Measurements from ENCODE around the gene SLC25A23. TPM values are rescaled to one million over a fixed set of nuclear protein-coding genes. Genes with fewer than 3 reads are reported as not detected.

The SLC25A23 gene
- total and polyA plus RNA-seq, 2 donors (not counting 1 experiment from before 2014, with no cell fraction given), result 9.3 to 25.3 TPM

- Histone ChIP-seq H3K27ac (ENCODE audit: low read length in 2 of 2) (peak overlapping the region in 1 of 2 donors; percentile 16), H3K36me3 (replicated peaks in 1 of 2; ENCODE audit: control extremely low read depth in 1 of 2, control insufficient read depth in 1 of 2, extremely low read depth in 1 of 2, insufficient read depth in 2 of 2, low read length in 1 of 2) (no peaks in the 10 kb centered on the region), H3K79me2 (ENCODE audit: control insufficient read depth, insufficient read depth, low read length) (no peaks in the 10 kb centered on the region), H3K9me3 (ENCODE audit: control extremely low read depth in 1 of 3, control insufficient read depth in 2 of 3, insufficient read depth in 1 of 3, low read length in 2 of 3) (peaks cover 0 to 4% (median 3%) of the 10 kb centered on the region in 3 donors), H2AFZ (ENCODE audit: insufficient read depth, low read depth, low read length, poor library complexity, severe bottlenecking) (peak overlapping the region; percentile 60), H3K9ac (ENCODE audit: low read length) (peak overlapping the region; percentile 55), H4K20me1 (ENCODE audit: control insufficient read depth, insufficient read depth, low read length, poor library complexity, severe bottlenecking) (no peaks in the 10 kb centered on the region), H3K27me3 (replicated peaks in 1 of 4; ENCODE audit: control extremely low read depth in 1 of 4, control insufficient read depth in 3 of 4, insufficient read depth in 4 of 4, low read length in 3 of 4) (no peaks in the 10 kb centered on the region), H3K4me2 (replicated peaks; ENCODE audit: low read depth, low read length, poor library complexity, severe bottlenecking) (peak overlapping the region; percentile 57), H3K4me3 (ENCODE audit: control extremely low read depth in 1 of 5, extremely low read depth in 1 of 5, insufficient read depth in 1 of 5, low read depth in 2 of 5, low read length in 4 of 5) (peak overlapping the region in 4 of 5 experiments; percentile 32 to 64 (median 43)), H3K4me1 (ENCODE audit: control insufficient read depth in 2 of 2, insufficient read depth in 2 of 2, low read length in 2 of 2) (peaks cover 0 to 12% of the 10 kb centered on the region in 2 donors)
- POLR2A ChIA-PET, result no interaction called here
- H3K27me3 Mint-ChIP-seq, result no peaks in the 10 kb centered on the region
- intact Hi-C loops (cut with micrococcal nuclease), result no loop called here
- 71% methylated on average over 1 of the region's 2 CpGs for WGBS (ENCODE audit: insufficient coverage)
- peaks cover 12% of the 10 kb centered on the region for H3K4me1 Mint-ChIP-seq
- H3K27ac Mint-ChIP-seq, result peak overlapping the region; percentile 90
- CTCF ChIA-PET, result interaction anchor here (1.0 to 2.1 kb wide), 4 partner anchors 8 to 22 kb away, joined by 3 to 6 read pairs (median 3); partner anchors contain the start of gene DENND1C
- H3K4me3 Mint-ChIP-seq, result peak overlapping the region; percentile 91
- ATAC-seq (ENCODE audit: low read depth), result no peak
- peaks cover 2% of the 10 kb centered on the region for H3K9me3 Mint-ChIP-seq (ENCODE audit: insufficient read depth)
- DNase-seq, result no peak
- TF ChIP-seq EZH2 (IDR thresholded peaks at IDR 0.05; ENCODE audit: borderline replicate concordance, insufficient read depth, low read depth, low read length, poor library complexity, severe bottlenecking), result no peak
- TF ChIP-seq, protein P1, sequence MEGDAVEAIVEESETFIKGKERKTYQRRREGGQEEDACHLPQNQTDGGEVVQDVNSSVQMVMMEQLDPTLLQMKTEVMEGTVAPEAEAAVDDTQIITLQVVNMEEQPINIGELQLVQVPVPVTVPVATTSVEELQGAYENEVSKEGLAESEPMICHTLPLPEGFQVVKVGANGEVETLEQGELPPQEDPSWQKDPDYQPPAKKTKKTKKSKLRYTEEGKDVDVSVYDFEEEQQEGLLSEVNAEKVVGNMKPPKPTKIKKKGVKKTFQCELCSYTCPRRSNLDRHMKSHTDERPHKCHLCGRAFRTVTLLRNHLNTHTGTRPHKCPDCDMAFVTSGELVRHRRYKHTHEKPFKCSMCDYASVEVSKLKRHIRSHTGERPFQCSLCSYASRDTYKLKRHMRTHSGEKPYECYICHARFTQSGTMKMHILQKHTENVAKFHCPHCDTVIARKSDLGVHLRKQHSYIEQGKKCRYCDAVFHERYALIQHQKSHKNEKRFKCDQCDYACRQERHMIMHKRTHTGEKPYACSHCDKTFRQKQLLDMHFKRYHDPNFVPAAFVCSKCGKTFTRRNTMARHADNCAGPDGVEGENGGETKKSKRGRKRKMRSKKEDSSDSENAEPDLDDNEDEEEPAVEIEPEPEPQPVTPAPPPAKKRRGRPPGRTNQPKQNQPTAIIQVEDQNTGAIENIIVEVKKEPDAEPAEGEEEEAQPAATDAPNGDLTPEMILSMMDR (IDR thresholded peaks at IDR 0.05), result no peak
These were observed 30.5 kb upstream of the SLC25A23 start for GRCh38 chr19:6490134-6490533.

DNA sequence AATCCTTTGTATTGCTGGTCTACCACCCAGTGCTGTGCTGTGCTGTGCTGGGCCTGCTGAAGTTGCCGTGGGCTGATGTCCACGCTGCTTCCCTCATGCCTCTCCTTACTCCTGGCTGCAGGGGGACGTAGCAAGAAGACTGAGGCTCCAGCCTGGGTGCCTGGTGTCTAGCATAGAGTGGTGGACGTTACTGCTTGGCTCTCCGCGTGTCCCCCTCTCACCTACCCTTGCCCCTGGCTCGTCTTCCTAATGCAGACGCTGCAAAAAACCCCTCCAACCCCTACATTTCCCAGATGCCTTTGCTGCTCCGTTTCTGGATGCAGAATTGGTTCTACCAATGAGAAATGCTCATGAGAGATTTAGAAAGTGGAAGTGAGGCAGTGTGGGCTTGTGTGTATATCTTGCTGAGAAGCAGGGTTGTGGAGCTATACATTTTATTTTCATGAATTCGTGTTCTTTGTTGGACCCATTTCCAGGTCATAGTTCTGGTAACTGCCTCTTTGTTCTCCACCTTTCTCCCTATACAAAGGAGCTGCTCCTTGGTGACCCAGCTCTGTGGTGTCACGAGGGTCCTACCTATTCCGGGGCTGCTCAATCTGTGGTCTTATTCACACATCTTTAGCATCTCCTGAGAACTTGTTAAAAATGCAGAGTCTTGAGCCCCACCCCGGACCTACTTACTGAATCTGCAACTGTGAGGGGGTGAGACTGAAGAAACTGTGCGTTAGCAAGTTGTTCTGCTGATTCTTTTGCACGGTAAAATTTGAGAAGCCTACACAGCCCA lies 29.9 kb upstream of the SLC25A23 start:
- peak; percentile 93 for ATAC-seq (ENCODE audit: low read depth)
- Mint-ChIP-seq H3K27me3 (no peaks in the 10 kb centered on the region), H3K4me1 (peaks cover 12% of the 10 kb centered on the region), H3K27ac (peak overlapping the region; percentile 90), H3K9me3 (ENCODE audit: insufficient read depth) (peaks cover 2% of the 10 kb centered on the region), H3K4me3 (peak overlapping the region; percentile 91)
- Histone ChIP-seq H4K20me1 (ENCODE audit: control insufficient read depth, insufficient read depth, low read length, poor library complexity, severe bottlenecking) (no peaks in the 10 kb centered on the region), H3K79me2 (ENCODE audit: control insufficient read depth, insufficient read depth, low read length) (no peaks in the 10 kb centered on the region), H3K27me3 (replicated peaks in 1 of 4; ENCODE audit: control extremely low read depth in 1 of 4, control insufficient read depth in 3 of 4, insufficient read depth in 4 of 4, low read length in 3 of 4) (no peaks in the 10 kb centered on the region), H3K4me1 (ENCODE audit: control insufficient read depth in 2 of 2, insufficient read depth in 2 of 2, low read length in 2 of 2) (peaks cover 0 to 12% of the 10 kb centered on the region in 2 donors), H3K36me3 (replicated peaks in 1 of 2; ENCODE audit: control extremely low read depth in 1 of 2, control insufficient read depth in 1 of 2, extremely low read depth in 1 of 2, insufficient read depth in 2 of 2, low read length in 1 of 2) (no peaks in the 10 kb centered on the region), H3K4me2 (replicated peaks; ENCODE audit: low read depth, low read length, poor library complexity, severe bottlenecking) (peak overlapping the region; percentile 57), H3K27ac (ENCODE audit: low read length in 2 of 2) (peak overlapping the region; percentile 11 to 16), H3K9ac (ENCODE audit: low read length) (peak overlapping the region; percentile 55), H2AFZ (ENCODE audit: insufficient read depth, low read depth, low read length, poor library complexity, severe bottlenecking) (peak overlapping the region; percentile 60), H3K4me3 (ENCODE audit: control extremely low read depth in 1 of 5, extremely low read depth in 1 of 5, insufficient read depth in 1 of 5, low read depth in 2 of 5, low read length in 4 of 5) (peak overlapping the region in 4 of 5 experiments; percentile 32 to 64 (median 43)), H3K9me3 (ENCODE audit: control extremely low read depth in 1 of 3, control insufficient read depth in 2 of 3, insufficient read depth in 1 of 3, low read length in 2 of 3) (peaks cover 0 to 4% (median 3%) of the 10 kb centered on the region in 3 donors)
- no peak for TF ChIP-seq EZH2 (IDR thresholded peaks at IDR 0.05; ENCODE audit: borderline replicate concordance, insufficient read depth, low read depth, low read length, poor library complexity, severe bottlenecking)
- 79% methylated on average over 4 of the region's 15 CpGs for WGBS (ENCODE audit: insufficient coverage)
- intact Hi-C loops (cut with micrococcal nuclease), result no loop called here
- peak; percentile 54 for DNase-seq
- ChIA-PET POLR2A (interaction anchor here (0.6 kb wide), 1 partner anchor 246 kb away, joined by 3 read pairs; no protein-coding TSS in a partner anchor), CTCF (interaction anchor here (1.0 to 1.1 kb wide), 2 partner anchors 10 to 21 kb away, joined by 3 read pairs; no protein-coding TSS in a partner anchor)

Measured in B cell (primary cell).